ELR (cell line): Measurements from ENCODE around the gene ELN.
A peak's percentile ranks its signal among the peaks of the same experiment; 100 is the strongest.
"Not testable (repeated sequence)": the region's sequence is repeated elsewhere in the genome, so short reads cannot be mapped to it uniquely, and the experiment has no call there.

Experiments
- DNase-seq: peaks from one replicate; pipeline ENCODE4 v3.0.0-alpha.2; 2015; ENCODE audit warnings: low read depth

ELN gene

DNA sequence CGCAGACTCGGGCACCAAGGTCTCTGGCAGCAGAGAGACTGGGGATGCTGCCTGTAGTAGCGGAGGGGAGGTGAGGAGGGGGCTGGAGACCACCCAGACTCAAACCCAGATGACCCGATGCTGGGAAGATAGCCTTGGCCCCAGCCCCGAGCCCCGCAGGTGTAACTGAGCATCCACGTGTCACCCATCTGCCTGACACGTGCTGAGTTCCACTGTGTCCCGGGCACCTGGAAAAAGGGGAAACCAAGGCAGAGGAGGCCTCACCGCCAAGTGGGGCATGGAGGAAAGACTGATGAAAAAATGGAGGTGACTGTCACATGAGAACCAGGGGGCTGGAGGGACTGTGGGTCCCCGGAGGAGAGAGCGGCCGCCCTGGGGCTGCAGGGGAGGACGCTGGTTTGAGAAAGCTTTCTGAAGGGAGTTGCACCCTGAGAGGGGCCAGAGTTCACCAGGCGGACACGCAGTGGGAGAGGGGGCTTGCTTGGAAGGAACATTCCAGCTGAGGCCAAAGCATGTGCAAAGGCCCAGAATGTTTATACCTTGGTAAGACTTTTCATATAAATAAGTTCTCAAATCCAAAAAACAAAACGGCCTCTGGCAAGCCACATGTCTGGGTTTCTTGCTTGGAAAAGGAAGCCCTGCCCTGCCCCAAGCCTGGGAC is 27.4 kb upstream of the ELN start:
- no peak for DNase-seq

- DNase-seq: no peak
Measured at GRCh38 chr7:74001150-74001494, 26.9 kb upstream of the ELN start.

GRCh38 chr7:74002474-74003017 is 25.4 kb upstream of the ELN start:
- DNase-seq: peak; percentile 85

GRCh38 chr7:74003621-74004020 is 24.4 kb upstream of the ELN start:
- no peak for DNase-seq

DNA sequence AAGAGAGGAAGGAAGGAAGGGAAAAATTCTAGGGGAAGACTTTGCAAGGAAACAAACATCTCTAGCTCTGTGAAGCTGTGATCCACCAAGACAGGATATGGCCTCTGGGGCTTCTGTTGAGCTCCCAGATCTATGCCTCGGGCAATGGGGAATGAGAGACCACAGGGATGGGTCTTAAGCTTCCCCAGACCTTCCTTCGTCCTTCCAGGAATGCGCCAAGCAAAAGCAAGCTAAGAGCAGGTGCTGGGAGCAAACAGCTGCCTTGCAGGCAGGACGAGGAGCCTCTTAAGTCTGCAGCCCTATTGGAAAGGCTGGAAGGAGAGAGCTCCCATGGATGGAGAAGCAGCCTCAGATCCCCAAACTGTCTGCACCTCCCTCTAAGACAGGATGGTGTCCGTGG is 21.9 kb upstream of the ELN start:
- no peak for DNase-seq

GRCh38 chr7:74006451-74007241 is 21.3 kb upstream of the ELN start:
- no peak for DNase-seq

DNA sequence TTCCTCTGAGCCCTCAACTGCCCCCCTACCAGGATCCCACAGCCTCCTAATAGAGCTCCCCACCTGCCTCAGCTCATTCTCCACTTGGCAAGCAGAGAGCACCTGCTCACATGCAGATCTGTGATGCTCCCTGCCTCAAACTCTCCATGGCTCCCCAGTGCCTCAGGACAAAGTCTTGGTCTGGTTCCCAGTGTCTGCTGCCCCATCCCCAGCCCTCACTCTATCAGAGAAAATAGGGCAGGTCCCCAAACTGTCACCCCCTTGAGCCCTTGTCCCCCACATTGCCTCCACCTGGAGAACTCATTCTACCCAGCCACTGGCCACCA is 20.8 kb upstream of the ELN start:
- no peak for DNase-seq

GRCh38 chr7:74008687-74009086 is 19.3 kb upstream of the ELN start:
- DNase-seq: no peak

- DNase-seq: no peak
Measured at GRCh38 chr7:74009719-74010118, 18.3 kb upstream of the ELN start.

GRCh38 chr7:74010407-74010806 is 17.6 kb upstream of the ELN start:
- DNase-seq: no peak

DNA sequence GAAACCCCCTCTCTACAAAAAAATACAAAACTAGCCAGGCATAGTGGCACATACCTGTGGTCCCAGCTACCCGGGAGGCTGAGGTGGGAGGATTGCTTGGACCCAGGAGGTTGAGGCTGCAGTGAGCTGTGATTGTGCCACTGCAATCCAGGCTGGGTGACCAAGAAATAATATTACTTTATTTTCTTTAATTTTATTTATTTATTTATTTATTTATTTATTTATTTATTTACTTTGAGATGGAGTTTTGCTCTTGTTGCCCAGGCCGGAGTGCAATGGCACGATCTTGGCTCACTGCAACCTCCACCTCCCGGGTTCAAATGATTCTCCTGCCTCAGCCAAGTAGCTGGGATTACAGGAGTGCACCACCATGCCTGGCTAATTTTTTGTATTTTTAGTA is 16.6 kb upstream of the ELN start:
- DNase-seq: not testable (repeated sequence)

DNA sequence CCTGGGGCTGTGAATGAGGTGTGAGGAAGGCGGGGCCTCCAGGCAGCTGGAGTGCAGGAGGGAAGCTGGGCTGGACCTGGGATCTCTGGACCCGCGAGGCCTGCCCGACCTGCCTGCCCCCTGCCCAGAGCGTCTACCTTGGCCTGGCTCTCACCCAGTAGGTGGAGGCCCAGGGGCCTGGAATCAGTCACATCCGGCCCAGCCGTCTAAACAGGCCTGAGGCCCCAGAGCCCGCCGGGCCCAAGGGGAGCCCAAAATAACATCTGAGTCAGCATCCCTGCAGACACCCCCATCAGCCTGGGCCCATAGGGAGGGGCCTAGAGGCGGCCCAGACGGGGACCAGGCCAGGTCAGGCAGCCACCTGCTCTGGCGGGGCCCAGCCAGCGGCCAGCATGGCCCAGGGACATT is 15.1 kb upstream of the ELN start:
- DNase-seq: peak; percentile 54

- no peak for DNase-seq
Measured at GRCh38 chr7:74013539-74014272, 14.3 kb upstream of the ELN start.

GRCh38 chr7:74014931-74015330 is 13.0 kb upstream of the ELN start:
- DNase-seq: no peak

DNA sequence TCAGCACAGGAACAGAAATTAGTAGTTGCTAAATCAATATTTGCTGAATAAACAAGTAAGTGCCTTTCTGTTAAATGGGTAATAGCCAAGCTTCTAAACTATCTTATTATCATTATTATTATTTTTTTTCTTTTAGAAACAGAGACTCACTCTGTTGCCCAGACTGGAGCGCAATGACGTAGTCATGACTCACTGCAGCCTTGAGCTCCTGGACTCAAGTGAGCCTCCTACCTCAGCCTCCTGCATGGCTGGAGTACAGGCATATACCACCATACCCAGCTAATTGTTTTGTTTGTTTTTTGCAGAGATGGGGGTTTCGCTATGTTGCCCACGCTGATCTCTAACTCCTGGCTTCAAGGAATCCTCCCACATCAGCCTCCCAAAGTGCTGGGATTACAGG is 12.3 kb upstream of the ELN start:
- DNase-seq: peak; percentile 61

DNA sequence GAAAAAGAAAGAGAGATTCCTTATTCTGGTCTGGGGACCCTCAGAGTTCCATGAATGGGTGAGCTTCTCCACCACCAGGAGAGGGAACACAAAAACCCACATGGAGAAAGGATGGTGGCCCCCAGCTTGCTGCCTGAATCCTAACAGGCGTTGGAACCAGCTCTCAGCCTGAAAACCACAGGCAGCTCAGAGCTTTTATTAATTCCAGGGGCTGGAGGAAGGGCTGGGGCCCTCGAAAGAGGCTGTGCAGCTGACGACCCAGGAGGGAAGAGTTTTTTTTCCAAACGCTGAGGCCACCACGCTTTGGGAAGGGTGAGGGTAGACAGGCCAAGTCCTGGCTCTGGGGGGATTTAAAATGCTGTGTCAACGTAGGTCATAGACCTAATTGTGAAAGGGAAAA is 10.8 kb upstream of the ELN start:
- DNase-seq: no peak

DNA sequence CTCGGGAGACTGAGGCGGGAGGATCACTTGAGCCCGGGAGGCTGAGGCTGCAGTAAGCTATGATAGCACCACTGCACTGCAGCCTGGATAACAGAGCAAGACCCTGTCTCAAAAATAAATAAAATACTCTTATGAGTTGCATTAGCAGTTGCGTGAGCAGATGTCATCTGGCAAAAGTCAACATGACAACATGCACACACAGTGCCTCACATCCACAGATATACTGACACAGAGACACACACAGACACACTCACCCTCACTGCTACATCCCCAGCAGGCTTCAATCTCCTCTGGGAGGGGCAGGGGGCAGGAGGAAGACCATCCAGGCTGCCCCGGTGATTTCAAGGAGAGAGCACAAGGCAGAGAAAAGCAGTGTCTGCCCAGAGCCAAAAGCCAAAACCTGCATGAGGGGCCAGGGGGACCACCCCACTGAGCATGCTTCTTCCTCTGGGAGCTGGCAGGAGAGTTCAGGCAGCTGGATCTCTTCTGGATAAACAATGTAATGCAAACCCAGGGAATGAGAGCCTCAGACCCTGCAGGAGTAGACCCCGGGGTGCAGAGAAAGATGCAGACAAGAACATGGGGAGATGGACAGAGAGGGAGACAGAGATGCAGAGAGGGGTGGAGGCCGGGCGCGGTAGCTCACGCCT is 9.6 kb upstream of the ELN start:
- no peak for DNase-seq

GRCh38 chr7:74019149-74019548 is 8.8 kb upstream of the ELN start:
- no peak for DNase-seq

- DNase-seq: no peak
Measured at GRCh38 chr7:74020390-74020789, 7.6 kb upstream of the ELN start.

DNA sequence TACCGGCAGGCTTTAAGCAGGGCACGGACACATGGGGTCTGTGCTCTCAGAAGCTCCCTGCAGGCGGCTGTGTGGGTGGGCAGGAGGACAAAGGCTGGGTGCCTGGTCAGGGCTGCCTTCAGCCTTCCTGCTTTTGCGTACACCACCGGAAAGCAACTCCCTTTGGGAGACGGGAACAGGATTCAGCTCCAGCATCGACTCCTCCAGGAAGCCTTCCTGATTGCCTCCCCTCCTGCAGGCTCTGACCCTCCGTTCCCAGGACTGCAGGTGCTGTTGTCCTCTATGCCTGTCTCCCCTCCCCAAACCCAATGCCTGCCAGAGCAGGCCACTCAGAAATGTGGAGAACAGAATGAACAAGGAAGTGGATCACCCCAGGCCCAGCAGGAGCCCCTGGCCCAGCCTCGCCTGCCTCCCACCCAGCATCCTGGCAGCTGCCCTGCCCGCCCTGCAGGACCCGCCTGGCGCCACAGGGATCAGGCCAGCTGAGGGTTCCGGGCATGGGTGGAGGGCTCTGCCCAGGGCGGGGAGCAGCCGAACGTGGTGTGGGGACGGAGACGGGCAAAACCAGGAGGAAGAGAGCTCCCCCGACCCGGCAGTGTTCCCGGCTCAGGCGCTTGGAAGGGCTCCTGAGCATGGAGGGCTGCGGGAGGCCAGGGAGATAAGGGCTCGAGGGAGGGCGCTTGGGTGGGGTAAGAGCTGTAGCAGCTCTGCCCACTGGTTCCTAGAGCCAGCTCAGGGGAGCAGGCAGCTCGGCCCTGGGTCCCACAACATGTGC is 6.2 kb upstream of the ELN start:
- DNase-seq: no peak

DNA sequence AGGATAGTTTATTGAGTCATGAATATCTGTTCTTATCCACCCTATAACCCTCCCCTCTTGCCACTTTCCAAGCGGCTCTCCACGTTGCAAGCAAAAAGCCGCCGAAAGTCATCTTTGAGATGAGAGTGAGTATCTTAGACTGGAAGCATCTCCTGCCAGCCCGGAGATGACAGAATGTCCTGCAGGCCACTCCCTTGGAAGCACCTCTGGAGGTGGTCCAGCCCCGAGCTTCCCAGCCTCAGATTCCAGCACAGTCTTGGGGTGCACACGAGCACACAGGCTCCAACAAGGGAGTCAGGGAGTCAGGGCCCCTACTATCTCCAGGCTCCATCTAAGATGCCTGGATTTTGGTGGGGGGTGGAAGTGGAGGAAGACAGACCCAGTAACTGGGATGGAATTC is 5.5 kb upstream of the ELN start:
- DNase-seq: no peak

DNA sequence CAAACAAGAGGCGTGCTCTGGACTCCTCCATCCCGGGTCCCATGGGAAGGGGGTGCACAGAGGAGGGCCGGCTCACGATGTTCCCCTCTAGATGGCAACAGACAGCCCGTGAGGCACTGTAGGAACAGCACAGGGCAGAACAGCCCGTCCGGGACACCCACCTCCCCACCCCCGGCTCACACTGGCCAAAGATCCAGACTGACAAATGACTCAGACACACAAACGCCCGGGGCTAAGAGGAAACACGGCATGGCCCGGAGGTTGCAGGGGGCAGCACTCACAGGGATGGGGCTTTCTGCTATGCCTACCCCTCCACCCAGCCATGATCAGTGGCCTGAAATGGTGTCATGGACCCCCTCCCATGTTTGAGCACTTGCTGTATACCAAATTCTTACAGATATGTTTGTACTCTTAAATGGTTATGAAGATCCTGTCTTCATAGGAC is 4.9 kb upstream of the ELN start:
- peak; percentile 86 for DNase-seq
